Measurements from ENCODE around the gene GPR25. TPM values are rescaled to one million over a fixed set of nuclear protein-coding genes. Genes with fewer than 3 reads are reported as not detected.

The GPR25 gene
- total and polyA plus RNA-seq, 10 of the 15 experiments (the other 5 are each of a cell fraction or from before 2014, with no cell fraction given) = not detected

- TF ChIP-seq ZNF687 (IDR thresholded peaks at IDR 0.05) (peak; percentile 52; the same call in 1 of the 2 replicates), EED (IDR thresholded peaks at IDR 0.05; ENCODE audit: low read depth) (peak; percentile 94), SP1 (IDR thresholded peaks at IDR 0.05; ENCODE audit: low read depth, low read length) (peak; percentile 56), PAX5 (IDR thresholded peaks at IDR 0.05; ENCODE audit: borderline replicate concordance, low read depth, low read length) (peak; percentile 77; the same call in 1 of the 2 replicates), PKNOX1 (IDR thresholded peaks at IDR 0.05) (no peak), TCF3 (IDR thresholded peaks at IDR 0.05; ENCODE audit: borderline replicate concordance, insufficient read depth, low read depth, low read length) (peak; percentile 49; the same call in 1 of the 2 replicates), MAX (IDR thresholded peaks at IDR 0.05; ENCODE audit: low read depth, low read length) (no peak), ZNF217 (IDR thresholded peaks at IDR 0.05) (no peak), IRF4 (IDR thresholded peaks at IDR 0.05; ENCODE audit: low read depth, low read length) (peak; percentile 95), EP300 (IDR thresholded peaks at IDR 0.05; ENCODE audit: borderline replicate concordance in 1 of 2, control insufficient read depth in 1 of 2, low read depth in 2 of 2, low read length in 2 of 2) (peak in 1 of 2 experiments; percentile 58; a peak in 1 of 4 replicates), ZNF24 (IDR thresholded peaks at IDR 0.05) (no peak), CREM (IDR thresholded peaks at IDR 0.05; ENCODE audit: low read depth) (peak; percentile 71), SKIL (IDR thresholded peaks at IDR 0.05; ENCODE audit: low read depth, poor library complexity, severe bottlenecking) (peak; percentile 96), POLR2AphosphoS2 (IDR thresholded peaks at IDR 0.05; ENCODE audit: low read depth, low read length) (no peak), GATAD2B (conservative IDR thresholded peaks at IDR 0.05; ENCODE audit: low read depth) (peak; percentile 87), BMI1 (IDR thresholded peaks at IDR 0.05; ENCODE audit: borderline replicate concordance) (0 out of 2 replicates have a peak, but pooled peaks have one; percentile 34), RB1 (IDR thresholded peaks at IDR 0.05; ENCODE audit: borderline replicate concordance) (no peak), MEF2B (IDR thresholded peaks at IDR 0.05; ENCODE audit: partially characterized antibody, poor library complexity, severe bottlenecking) (peak; percentile 87), YY1 (IDR thresholded peaks at IDR 0.05; ENCODE audit: low read depth, low read length) (0 out of 2 replicates have a peak, but pooled peaks have one; percentile 13), CHD4 (IDR thresholded peaks at IDR 0.05) (no peak), NR2F1 (conservative IDR thresholded peaks at IDR 0.05) (peak; percentile 92), POU2F2 (IDR thresholded peaks at IDR 0.05; ENCODE audit: borderline replicate concordance, low read depth, low read length) (peak; percentile 59; the same call in 1 of the 3 replicates), CREB1 (IDR thresholded peaks at IDR 0.05; ENCODE audit: low read depth) (0 out of 2 replicates have a peak, but pooled peaks have one; percentile 10), TCF7 (IDR thresholded peaks at IDR 0.05; ENCODE audit: borderline replicate concordance) (peak; percentile 54; the same call in 1 of the 2 replicates)
These were observed 5.2 kb downstream of the GPR25 start (continued) for GRCh38 chr1:200877839-200878551.
